ENCODE measurements around the gene CTCFL.
A peak's percentile ranks its signal among the peaks of the same experiment; 100 is the strongest.

Gene CTCFL

DNA sequence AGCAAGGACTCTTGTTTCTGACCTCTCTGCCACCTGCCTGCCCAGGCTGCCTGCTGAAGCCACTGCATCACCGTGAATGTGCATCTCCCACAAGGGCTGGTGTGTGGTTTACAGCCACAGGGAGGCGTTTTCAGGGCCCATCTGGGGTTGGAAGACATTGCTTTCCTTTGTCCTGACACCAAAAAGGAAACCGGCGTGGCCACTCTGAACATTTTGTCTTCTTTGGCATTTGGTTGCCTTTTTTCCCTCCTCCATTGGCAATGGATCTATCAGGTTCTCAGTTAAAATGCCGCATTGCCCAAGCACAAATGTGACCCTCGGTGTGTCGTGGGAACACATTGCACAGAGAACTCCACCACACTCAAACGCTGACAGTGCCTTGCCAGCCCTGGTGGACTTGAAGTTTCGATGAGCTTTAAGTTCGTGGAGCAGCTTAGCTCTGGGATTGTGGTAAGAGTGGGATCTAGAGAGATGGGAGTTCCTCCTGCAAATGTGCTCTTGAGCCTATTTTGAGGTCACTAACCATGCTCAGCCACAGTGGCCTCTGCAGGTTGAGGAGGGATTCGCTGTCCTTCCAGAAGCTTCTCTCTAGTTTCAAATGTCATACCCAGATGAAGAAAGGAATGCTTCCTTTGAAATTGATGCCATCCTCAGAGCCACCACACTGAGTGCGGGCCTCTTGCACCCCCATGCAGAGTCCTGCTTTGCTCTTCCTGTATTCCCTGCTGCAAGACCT is 21.2 kb upstream of the CTCFL start:
- Histone ChIP-seq H3K9ac (ENCODE audit: low read depth, low read length) (no peak overlapping the region), H3K4me1 (ENCODE audit: insufficient read depth, low read length) (no peaks in the 10 kb centered on the region), H3K9me3 (ENCODE audit: insufficient read depth, low read length, severe bottlenecking) (no peaks in the 10 kb centered on the region), H3K4me2 (ENCODE audit: insufficient read depth, low read length) (no peak overlapping the region), H3K79me2 (ENCODE audit: insufficient read depth, low read length) (no peaks in the 10 kb centered on the region), H3K27ac (ENCODE audit: low read length) (no peak overlapping the region), H4K20me1 (ENCODE audit: insufficient read depth, low read length) (0 out of 2 replicates have a peak, but pooled peaks cover 2% of the 10 kb centered on the region), H3K36me3 (ENCODE audit: insufficient read depth, low read length) (no peaks in the 10 kb centered on the region), H3K27me3 (ENCODE audit: insufficient read depth, low read length, poor library complexity) (peaks cover 32% of the 10 kb centered on the region), H3K4me3 (ENCODE audit: low read depth in 1 of 2, low read length in 2 of 2) (no peak overlapping the region), H2AFZ (ENCODE audit: low read depth, low read length) (no peak overlapping the region)
- ATAC-seq (ENCODE audit: insufficient read depth, low read depth) (no peak), DNase-seq (no peak)
- no peak for TF ChIP-seq EZH2 (IDR thresholded peaks at IDR 0.05; ENCODE audit: borderline replicate concordance, low read depth, low read length, severe bottlenecking)
- TF ChIP-seq, protein P1, sequence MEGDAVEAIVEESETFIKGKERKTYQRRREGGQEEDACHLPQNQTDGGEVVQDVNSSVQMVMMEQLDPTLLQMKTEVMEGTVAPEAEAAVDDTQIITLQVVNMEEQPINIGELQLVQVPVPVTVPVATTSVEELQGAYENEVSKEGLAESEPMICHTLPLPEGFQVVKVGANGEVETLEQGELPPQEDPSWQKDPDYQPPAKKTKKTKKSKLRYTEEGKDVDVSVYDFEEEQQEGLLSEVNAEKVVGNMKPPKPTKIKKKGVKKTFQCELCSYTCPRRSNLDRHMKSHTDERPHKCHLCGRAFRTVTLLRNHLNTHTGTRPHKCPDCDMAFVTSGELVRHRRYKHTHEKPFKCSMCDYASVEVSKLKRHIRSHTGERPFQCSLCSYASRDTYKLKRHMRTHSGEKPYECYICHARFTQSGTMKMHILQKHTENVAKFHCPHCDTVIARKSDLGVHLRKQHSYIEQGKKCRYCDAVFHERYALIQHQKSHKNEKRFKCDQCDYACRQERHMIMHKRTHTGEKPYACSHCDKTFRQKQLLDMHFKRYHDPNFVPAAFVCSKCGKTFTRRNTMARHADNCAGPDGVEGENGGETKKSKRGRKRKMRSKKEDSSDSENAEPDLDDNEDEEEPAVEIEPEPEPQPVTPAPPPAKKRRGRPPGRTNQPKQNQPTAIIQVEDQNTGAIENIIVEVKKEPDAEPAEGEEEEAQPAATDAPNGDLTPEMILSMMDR (IDR thresholded peaks at IDR 0.05; ENCODE audit: borderline replicate concordance, extremely low read depth, low read length, poor library complexity, severe bottlenecking) = peak; percentile 8

DNA sequence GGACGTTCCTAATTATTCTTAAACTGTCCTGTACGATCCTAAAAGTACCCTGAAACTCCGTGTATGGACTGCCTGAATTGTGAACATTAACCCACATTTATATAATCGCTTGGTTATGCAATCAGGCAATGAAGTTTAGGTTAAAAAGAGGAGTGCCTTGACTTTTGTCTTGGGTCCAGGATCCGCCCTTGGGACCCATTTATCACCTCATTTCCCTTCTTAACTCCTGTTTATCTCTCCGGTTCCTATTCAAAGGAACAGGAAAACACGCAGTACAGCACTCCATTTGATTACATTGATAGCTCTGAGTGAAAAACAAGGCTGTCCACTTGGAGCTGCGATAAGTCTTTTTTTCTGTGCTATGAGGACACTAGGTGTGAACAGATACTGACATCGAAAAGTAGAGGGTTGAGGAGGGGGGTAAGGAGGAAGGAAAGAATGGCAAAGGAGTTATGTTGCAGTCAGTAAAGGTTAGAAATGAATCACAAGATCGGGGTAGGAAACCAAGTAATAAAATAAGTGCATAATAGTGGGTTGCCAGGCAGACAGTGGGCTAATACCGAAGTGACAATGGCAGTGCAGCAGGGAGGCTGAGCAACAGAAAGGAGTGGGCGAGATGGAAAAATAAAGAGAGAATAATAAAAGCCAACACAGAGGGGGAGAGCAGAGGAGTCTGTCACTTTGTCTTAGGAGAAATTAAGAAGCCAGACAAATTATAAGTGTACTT is 20.1 kb upstream of the CTCFL start:
- Histone ChIP-seq H3K9ac (ENCODE audit: low read depth, low read length) (no peak overlapping the region), H3K9me3 (ENCODE audit: insufficient read depth, low read length, severe bottlenecking) (no peaks in the 10 kb centered on the region), H3K4me3 (ENCODE audit: low read depth in 1 of 2, low read length in 2 of 2) (no peak overlapping the region), H3K4me1 (ENCODE audit: insufficient read depth, low read length) (no peaks in the 10 kb centered on the region), H3K27ac (ENCODE audit: low read length) (no peak overlapping the region), H3K4me2 (ENCODE audit: insufficient read depth, low read length) (no peak overlapping the region), H3K79me2 (ENCODE audit: insufficient read depth, low read length) (no peaks in the 10 kb centered on the region), H4K20me1 (ENCODE audit: insufficient read depth, low read length) (0 out of 2 replicates have a peak, but pooled peaks cover 2% of the 10 kb centered on the region), H3K27me3 (ENCODE audit: insufficient read depth, low read length, poor library complexity) (peaks cover 36% of the 10 kb centered on the region), H3K36me3 (ENCODE audit: insufficient read depth, low read length) (no peaks in the 10 kb centered on the region), H2AFZ (ENCODE audit: low read depth, low read length) (no peak overlapping the region)
- no peak for TF ChIP-seq EZH2 (IDR thresholded peaks at IDR 0.05; ENCODE audit: borderline replicate concordance, low read depth, low read length, severe bottlenecking)
- TF ChIP-seq, protein P1 (IDR thresholded peaks at IDR 0.05; ENCODE audit: borderline replicate concordance, extremely low read depth, low read length, poor library complexity, severe bottlenecking) = no peak
- ATAC-seq (ENCODE audit: insufficient read depth, low read depth) = no peak
- DNase-seq = no peak

DNA sequence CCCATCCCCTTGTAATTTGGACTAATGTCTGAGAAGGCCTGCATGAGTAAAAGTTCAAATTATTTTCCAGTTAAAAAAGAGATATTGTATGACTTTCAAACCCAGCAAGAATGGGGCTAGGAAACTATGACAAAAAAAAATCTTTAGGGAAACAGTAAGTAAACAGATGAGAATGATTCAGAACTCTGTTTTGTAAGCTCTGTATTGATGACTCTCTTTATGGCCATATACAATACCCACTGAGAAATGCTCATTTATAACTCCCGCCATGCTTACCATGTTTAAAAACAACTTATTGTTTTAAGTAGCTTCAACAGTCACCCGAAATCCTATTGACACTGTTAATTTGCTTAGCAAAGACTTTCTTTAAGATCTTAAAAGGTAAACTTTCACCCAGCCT is 18.8 kb upstream of the CTCFL start:
- Histone ChIP-seq H3K9me3 (ENCODE audit: insufficient read depth, low read length, severe bottlenecking) (no peaks in the 10 kb centered on the region), H3K27ac (ENCODE audit: low read length) (no peak overlapping the region), H4K20me1 (ENCODE audit: insufficient read depth, low read length) (0 out of 2 replicates have a peak, but pooled peaks cover 2% of the 10 kb centered on the region), H3K4me3 (ENCODE audit: low read depth in 1 of 2, low read length in 2 of 2) (no peak overlapping the region), H3K4me1 (ENCODE audit: insufficient read depth, low read length) (no peaks in the 10 kb centered on the region), H3K4me2 (ENCODE audit: insufficient read depth, low read length) (no peak overlapping the region), H3K27me3 (ENCODE audit: insufficient read depth, low read length, poor library complexity) (peaks cover 34% of the 10 kb centered on the region), H3K79me2 (ENCODE audit: insufficient read depth, low read length) (no peaks in the 10 kb centered on the region), H2AFZ (ENCODE audit: low read depth, low read length) (no peak overlapping the region), H3K9ac (ENCODE audit: low read depth, low read length) (no peak overlapping the region), H3K36me3 (ENCODE audit: insufficient read depth, low read length) (no peaks in the 10 kb centered on the region)
- no peak for DNase-seq
- no peak for TF ChIP-seq EZH2 (IDR thresholded peaks at IDR 0.05; ENCODE audit: borderline replicate concordance, low read depth, low read length, severe bottlenecking)
- TF ChIP-seq, protein P1 (IDR thresholded peaks at IDR 0.05; ENCODE audit: borderline replicate concordance, extremely low read depth, low read length, poor library complexity, severe bottlenecking) = no peak
- no peak for ATAC-seq (ENCODE audit: insufficient read depth, low read depth)

Data from DND-41 (cell line).